GM19438 (cell line): ENCODE results near the gene RAPSN.

ENCODE experiments used
- ATAC-seq: cut with Tn5 transposase; IDR thresholded peaks from one replicate; pipeline ENCODE4 v1.9.1; 2021; ENCODE audit warnings: low read depth; ENCODE audit not compliant: unreplicated experiment

The RAPSN gene

GRCh38 chr11:47448566-47449427 is at the start of gene RAPSN:
RAPSN (minus strand) TSS chr11:47449136; CDS start chr11:47448964, 172 bp downstream.
- ATAC-seq = no peak

GRCh38 chr11:47498149-47498548 is 49.2 kb upstream of the RAPSN start:
- no peak for ATAC-seq

GRCh38 chr11:47496808-47497207 is 47.9 kb upstream of the RAPSN start:
- no peak for ATAC-seq

- ATAC-seq = no peak
Measured at GRCh38 chr11:47495856-47496217, 46.9 kb upstream of the RAPSN start.

GRCh38 chr11:47495011-47495855 is 46.3 kb upstream of the RAPSN start:
- ATAC-seq = no peak

GRCh38 chr11:47489395-47489755 is 40.4 kb upstream of the RAPSN start:
- ATAC-seq = no peak

- no peak for ATAC-seq
Measured at GRCh38 chr11:47488674-47489394, 39.9 kb upstream of the RAPSN start.

- no peak for ATAC-seq
Measured at GRCh38 chr11:47488111-47488510, 39.2 kb upstream of the RAPSN start.

- ATAC-seq = no peak
Measured at GRCh38 chr11:47487421-47487820, 38.5 kb upstream of the RAPSN start.

- no peak for ATAC-seq
Measured at GRCh38 chr11:47485107-47485506, 36.2 kb upstream of the RAPSN start.

- ATAC-seq = no peak
Measured at GRCh38 chr11:47483457-47483856, 34.5 kb upstream of the RAPSN start.

- no peak for ATAC-seq
Measured at GRCh38 chr11:47480762-47481161, 31.8 kb upstream of the RAPSN start.

- ATAC-seq = no peak
Measured at GRCh38 chr11:47478651-47479329, 29.9 kb upstream of the RAPSN start.

GRCh38 chr11:47477753-47478152 is 28.8 kb upstream of the RAPSN start:
- no peak for ATAC-seq

GRCh38 chr11:47477323-47477722 is 28.4 kb upstream of the RAPSN start:
- no peak for ATAC-seq

GRCh38 chr11:47470671-47471070 is 21.7 kb upstream of the RAPSN start:
- ATAC-seq = no peak

GRCh38 chr11:47469361-47470179 is 20.6 kb upstream of the RAPSN start:
- no peak for ATAC-seq

GRCh38 chr11:47468598-47469214 is 19.8 kb upstream of the RAPSN start:
- no peak for ATAC-seq

- ATAC-seq = no peak
Measured at GRCh38 chr11:47467357-47467756, 18.4 kb upstream of the RAPSN start.
